GM18873 (cell line): ENCODE data around the gene CSTB.
A peak's percentile ranks its signal among the peaks of the same experiment; 100 is the strongest.

Experiments used
- ATAC-seq: cut with Tn5 transposase; IDR thresholded peaks from one replicate; pipeline ENCODE4 v1.9.1; 2021; ENCODE audit warnings: mild to moderate bottlenecking, moderate library complexity, moderate number of reproducible peaks; ENCODE audit not compliant: unreplicated experiment, low FRiP score

The CSTB gene

GRCh38 chr21:43793243-43793642 is 17.1 kb upstream of the CSTB start:
- no peak for ATAC-seq

- ATAC-seq, result no peak
These were observed 16.3 kb upstream of the CSTB start for GRCh38 chr21:43792406-43792805.

- ATAC-seq, result no peak
These were observed 14.0 kb upstream of the CSTB start for GRCh38 chr21:43790010-43790524.

GRCh38 chr21:43789276-43790009 is 13.3 kb upstream of the CSTB start, which contains the start of gene RRP1:
TSS of gene RRP1 (plus strand) at chr21:43789577. CDS start at chr21:43789630, 53 bp downstream.
- ATAC-seq, result peak; percentile 72

- no peak for ATAC-seq
These were observed 10.8 kb upstream of the CSTB start for GRCh38 chr21:43786807-43787440.

GRCh38 chr21:43786300-43786806 is 10.2 kb upstream of the CSTB start:
- no peak for ATAC-seq

GRCh38 chr21:43785134-43785533 is 9.0 kb upstream of the CSTB start:
- ATAC-seq, result no peak

GRCh38 chr21:43783098-43783700 is 7.1 kb upstream of the CSTB start:
- ATAC-seq, result no peak

- ATAC-seq, result no peak
These were observed 6.5 kb upstream of the CSTB start for GRCh38 chr21:43782431-43783097.

GRCh38 chr21:43781846-43782245 is 5.7 kb upstream of the CSTB start:
- ATAC-seq, result no peak

GRCh38 chr21:43779660-43780059 is 3.6 kb upstream of the CSTB start:
- no peak for ATAC-seq

GRCh38 chr21:43778469-43779335 is 2.6 kb upstream of the CSTB start:
- no peak for ATAC-seq

GRCh38 chr21:43777953-43778352 is 1.8 kb upstream of the CSTB start:
- no peak for ATAC-seq

GRCh38 chr21:43775190-43775589 is 918 bp downstream of the CSTB start:
- ATAC-seq, result no peak

GRCh38 chr21:43774163-43774562 is 1.9 kb downstream of the CSTB start:
- ATAC-seq, result no peak

- no peak for ATAC-seq
These were observed 3.7 kb downstream of the CSTB start for GRCh38 chr21:43772425-43772821.

GRCh38 chr21:43771698-43772424 is 4.2 kb downstream of the CSTB start:
- ATAC-seq, result no peak

- no peak for ATAC-seq
These were observed 4.9 kb downstream of the CSTB start for GRCh38 chr21:43771199-43771675.

- no peak for ATAC-seq
These were observed 5.9 kb downstream of the CSTB start for GRCh38 chr21:43770066-43770655.
